H9 (cell line): Measurements from ENCODE around the gene FHOD1. TPM values are rescaled to one million over a fixed set of nuclear protein-coding genes. Genes with fewer than 3 reads are reported as not detected.

ENCODE experiments used
- DNase-seq: peaks from one replicate; pipeline ENCODE4 v3.0.0-alpha.2; 2017
- H2AFZ ChIP-seq: one replicate; pipeline ENCODE4 v1.6.1; 2013; ENCODE audit warnings: mild to moderate bottlenecking, low read length, control low read depth, moderate library complexity
- H2AK5ac ChIP-seq: 2 replicates; pipeline ENCODE4 v1.6.1; 2013; ENCODE audit warnings: low read length, control low read depth, mixed read lengths; ENCODE audit not compliant: insufficient read length
- H2BK120ac ChIP-seq: one replicate; pipeline ENCODE4 v1.6.1; 2013; ENCODE audit warnings: low read depth, mild to moderate bottlenecking, low read length, control low read depth, inconsistent platforms; ENCODE audit not compliant: poor library complexity, severe bottlenecking
- H2BK12ac ChIP-seq: 2 replicates; pipeline ENCODE4 v1.6.1; 2013; ENCODE audit warnings: low read length, control low read depth, mixed read lengths, low read depth; ENCODE audit not compliant: insufficient read length
- H2BK15ac ChIP-seq: 2 replicates; pipeline ENCODE4 v1.6.1; 2013; ENCODE audit warnings: low read depth, low read length, control low read depth
- H2BK20ac ChIP-seq: one replicate; pipeline ENCODE4 v1.6.1; 2013; ENCODE audit warnings: low read depth, mild to moderate bottlenecking, low read length, control low read depth, inconsistent platforms; ENCODE audit not compliant: poor library complexity, severe bottlenecking
- H2BK5ac ChIP-seq: 2 replicates; pipeline ENCODE4 v1.6.1; 2013; ENCODE audit warnings: low read length, control low read depth, mixed read lengths; ENCODE audit not compliant: insufficient read length
- H3K14ac ChIP-seq: 2 replicates; pipeline ENCODE4 v1.6.1; 2013; ENCODE audit warnings: low read length, control low read depth; ENCODE audit not compliant: insufficient read depth
- H3K18ac ChIP-seq: 2 replicates; pipeline ENCODE4 v1.6.1; 2013; ENCODE audit warnings: low read depth, mild to moderate bottlenecking, mixed read lengths, low read length, control low read depth; ENCODE audit not compliant: insufficient read length
- H3K23ac ChIP-seq: 2 replicates; pipeline ENCODE4 v1.6.1; 2013; ENCODE audit warnings: low read length, control low read depth, mixed read lengths, low read depth; ENCODE audit not compliant: insufficient read length
- H3K23me2 ChIP-seq: 2 replicates; pipeline ENCODE4 v1.6.1; 2013; ENCODE audit warnings: low read depth, mild to moderate bottlenecking, mixed read lengths, low read length, control low read depth; ENCODE audit not compliant: insufficient read length, poor library complexity, severe bottlenecking
- H3K27ac ChIP-seq: 2 replicates; pipeline ENCODE4 v1.5.1; 2013; ENCODE audit warnings: low read length, control low read depth, mixed read lengths, low read depth; ENCODE audit not compliant: insufficient read length
- H3K27me3 ChIP-seq: 2 replicates; pipeline ENCODE4 v1.6.1; 2013; ENCODE audit warnings: low read length, control low read depth, inconsistent platforms; ENCODE audit not compliant: insufficient read depth
- H3K4ac ChIP-seq: 2 replicates; pipeline ENCODE4 v1.6.1; 2013; ENCODE audit warnings: low read depth, mild to moderate bottlenecking, control low read depth, inconsistent platforms, low read length, moderate library complexity
- H3K4me1 ChIP-seq: 2 replicates; pipeline ENCODE4 v1.6.1; 2013; ENCODE audit warnings: low read length, control low read depth, inconsistent platforms; ENCODE audit not compliant: insufficient read depth
- H3K4me2 ChIP-seq: 2 replicates; pipeline ENCODE4 v1.6.1; 2013; ENCODE audit warnings: low read length, control low read depth, mixed read lengths; ENCODE audit not compliant: insufficient read length, insufficient read depth
- H3K56ac ChIP-seq: 2 replicates; pipeline ENCODE4 v1.6.1; 2013; ENCODE audit warnings: low read depth, mild to moderate bottlenecking, mixed read lengths, low read length, control low read depth; ENCODE audit not compliant: insufficient read length
- H3K79me1 ChIP-seq: 2 replicates; pipeline ENCODE4 v1.6.1; 2013; ENCODE audit warnings: low read depth, mild to moderate bottlenecking, moderate library complexity, low read length, control low read depth, inconsistent platforms; ENCODE audit not compliant: insufficient read depth, poor library complexity, severe bottlenecking
- H3K79me2 ChIP-seq: 2 replicates; pipeline ENCODE4 v1.6.1; 2013; ENCODE audit warnings: low read length, control low read depth, inconsistent platforms; ENCODE audit not compliant: insufficient read depth
- H3K9ac ChIP-seq: 2 replicates; pipeline ENCODE4 v1.6.1; 2013; ENCODE audit warnings: low read length, control low read depth, mixed read lengths; ENCODE audit not compliant: insufficient read length; ENCODE audit errors: extremely low read depth
- H3K9me3 ChIP-seq: one replicate; pipeline ENCODE4 v1.6.1; 2013; ENCODE audit warnings: low read depth, low read length, inconsistent platforms; ENCODE audit not compliant: control insufficient read depth
- H3T11ph ChIP-seq: one replicate; pipeline ENCODE4 v1.6.1; 2013; ENCODE audit warnings: mild to moderate bottlenecking, low read length, control low read depth, inconsistent platforms
- H4K20me1 ChIP-seq: one replicate; pipeline ENCODE4 v1.6.1; 2013; ENCODE audit not compliant: control insufficient read depth, insufficient read length, insufficient read depth
- H4K5ac ChIP-seq: 2 replicates; pipeline ENCODE4 v1.6.1; 2013; ENCODE audit warnings: low read depth, mild to moderate bottlenecking, mixed read lengths, low read length, control low read depth; ENCODE audit not compliant: insufficient read length
- H4K8ac ChIP-seq: replicated peaks from 2 replicates; pipeline ENCODE4 v1.6.1; 2013; ENCODE audit warnings: low read length, control low read depth, mixed read lengths, low read depth; ENCODE audit not compliant: insufficient read length
- H4K91ac ChIP-seq: 2 replicates; pipeline ENCODE4 v1.6.1; 2013; ENCODE audit warnings: low read depth, mild to moderate bottlenecking, moderate library complexity, mixed read lengths, low read length, control low read depth; ENCODE audit not compliant: insufficient read length
- H3K27ac Mint-ChIP-seq, 3 experiments: 2 replicates in 2 of 3; 3 replicates in 1 of 3; pipeline ENCODE4 v1.8.0; 2020 to 2021; ENCODE audit warnings: mixed read lengths in 3 of 3, mild to moderate bottlenecking in 1 of 3, moderate library complexity in 1 of 3
- H3K27me3 Mint-ChIP-seq: 2 replicates; pipeline ENCODE4 v1.8.0; 2021; ENCODE audit warnings: low read depth, mild to moderate bottlenecking, moderate library complexity, mixed read lengths
- H3K36me3 Mint-ChIP-seq, 3 experiments: 2 replicates in 2 of 3; 3 replicates in 1 of 3; pipeline ENCODE4 v1.8.0; 2020 to 2021; ENCODE audit warnings: low read depth in 3 of 3, mixed read lengths in 3 of 3; ENCODE audit not compliant: insufficient read depth in 1 of 3
- H3K4me1 Mint-ChIP-seq, 2 experiments: 2 replicates each; pipeline ENCODE4 v1.8.0; 2020; ENCODE audit warnings: mixed read lengths in 2 of 2
- H3K4me3 Mint-ChIP-seq, 2 experiments: 2 replicates in 1 of 2; 3 replicates in 1 of 2; pipeline ENCODE4 v1.8.0; 2020 to 2021; ENCODE audit warnings: mild to moderate bottlenecking in 2 of 2, mixed read lengths in 2 of 2, moderate library complexity in 1 of 2
- H3K9me3 Mint-ChIP-seq, 2 experiments: 2 replicates in 1 of 2; 3 replicates in 1 of 2; pipeline ENCODE4 v1.8.0; 2020; ENCODE audit warnings: mild to moderate bottlenecking in 2 of 2, mixed read lengths in 2 of 2, moderate library complexity in 1 of 2
- CTCF ChIP-seq: fragments of 200-600 bp; sonication (generic); conservative IDR thresholded peaks from 3 replicates; pipeline ENCODE4 v1.8.0; 2021; ENCODE audit warnings: antibody characterized with exemption, mild to moderate bottlenecking
- WGBS: extraction: QIAGEN DNeasy Blood & Tissue Kit; methylation state at CpG from one replicate; pipeline ENCODE4 v1.1.7; 2013; ENCODE audit warnings: missing lambda C conversion rate, low lambda C conversion rate, mixed read lengths; ENCODE audit not compliant: insufficient read length; ENCODE audit errors: extremely low coverage; 5-methylcytosine and 5-hydroxymethylcytosine counted together
- total RNA-seq: library from RNA; stranded (reverse); gene quantifications from 2 replicates; pipeline ENCODE4 v1.2.1, GENCODE V29; 2021

Gene FHOD1
- total RNA-seq, 1 experiment from 2014 or later: 67.0 TPM

GRCh38 chr16:67227567-67227921 lies 19.7 kb downstream of the FHOD1 start:
- Histone ChIP-seq H2BK12ac (no peak overlapping the region), H3T11ph (no peak overlapping the region), H3K9me3 (no peaks in the 10 kb centered on the region), H3K56ac (no peak overlapping the region), H3K27ac (no peak overlapping the region), H2BK120ac (no peak overlapping the region), H4K5ac (no peak overlapping the region), H3K23me2 (peaks cover 15% of the 10 kb centered on the region), H3K4ac (no peak overlapping the region), H2BK15ac (no peak overlapping the region), H4K20me1 (no peaks in the 10 kb centered on the region), H4K91ac (no peak overlapping the region), H2AK5ac (no peak overlapping the region), H2BK20ac (no peak overlapping the region), H3K79me1 (peaks cover 3% of the 10 kb centered on the region), H3K18ac (no peak overlapping the region), H4K8ac (peak overlapping the region; percentile 52), H3K9ac (peak overlapping the region; percentile 86), H3K79me2 (peaks cover 5% of the 10 kb centered on the region; the same call in 1 of the 2 replicates), H2AFZ (no peak overlapping the region), H3K14ac (no peak overlapping the region; the same call in 1 of the 2 replicates), H3K23ac (no peak overlapping the region), H3K4me1 (peaks cover 4% of the 10 kb centered on the region), H3K27me3 (no peaks in the 10 kb centered on the region), H2BK5ac (no peak overlapping the region), H3K4me2 (peak overlapping the region; percentile 98)
- no peak for TF ChIP-seq CTCF
- Mint-ChIP-seq H3K27ac (peak overlapping the region; percentile 97 to 99 (median 98); a peak in 5 of 7 replicates), H3K4me3 (peak overlapping the region; percentile 99 to 100), H3K4me1 (peaks cover 17 to 20% of the 10 kb centered on the region in 2 experiments), H3K27me3 (peaks cover 16% of the 10 kb centered on the region), H3K9me3 (no peaks in the 10 kb centered on the region; a peak in 1 of 5 replicates), H3K36me3 (peaks cover 13 to 50% (median 45%) of the 10 kb centered on the region in 3 experiments; a peak in 6 of 7 replicates)
- no peak for DNase-seq
- WGBS: no CpG with 5 or more reads among the region's 12 CpGs
